Lower leg skin (tissue), 3 donors: Measurements from ENCODE around the gene RUFY3.
"Not testable (repeated sequence)": the region's sequence is repeated elsewhere in the genome, so short reads cannot be mapped to it uniquely, and the experiment has no call there.

ENCODE experiments used
- POLR2A ChIP-seq, 2 donors: fragments of 450-650 bp; IDR thresholded peaks; one replicate each; pipeline ENCODE4 v1.6.1; 2016 to 2017; ENCODE audit warnings: antibody characterized with exemption in 2 of 2, mild to moderate bottlenecking in 1 of 2, moderate library complexity in 1 of 2
- TF ChIP-seq, protein P1 (sequence below), 3 donors: fragments of 450-650 bp; IDR thresholded peaks; one replicate each; pipeline ENCODE4 v1.5.1; 2016; ENCODE audit warnings: antibody characterized with exemption in 3 of 3, mild to moderate bottlenecking in 3 of 3, moderate library complexity in 2 of 3

DNA sequence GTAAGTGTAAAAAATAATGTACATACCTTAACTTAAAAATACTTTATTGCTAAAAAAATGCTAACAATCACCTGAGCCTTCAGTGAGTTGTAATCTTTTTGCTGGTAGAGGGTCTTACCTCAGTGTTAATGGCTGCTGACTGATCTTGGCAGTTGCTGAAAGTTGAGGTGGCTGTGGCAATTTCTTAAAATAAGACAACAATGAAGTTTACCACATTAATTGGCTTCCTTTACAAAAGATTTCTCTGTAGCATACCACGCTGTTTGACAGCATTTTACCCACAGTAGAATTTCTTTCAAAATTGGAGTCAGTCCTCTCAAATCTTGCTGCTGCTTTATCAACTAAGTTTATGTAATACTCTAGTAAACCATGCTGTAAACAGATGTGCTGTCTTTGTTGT, 47.6 kb downstream of the RUFY3 start:
- not testable (repeated sequence) for TF ChIP-seq POLR2A (IDR thresholded peaks at IDR 0.05)
- TF ChIP-seq, protein P1, sequence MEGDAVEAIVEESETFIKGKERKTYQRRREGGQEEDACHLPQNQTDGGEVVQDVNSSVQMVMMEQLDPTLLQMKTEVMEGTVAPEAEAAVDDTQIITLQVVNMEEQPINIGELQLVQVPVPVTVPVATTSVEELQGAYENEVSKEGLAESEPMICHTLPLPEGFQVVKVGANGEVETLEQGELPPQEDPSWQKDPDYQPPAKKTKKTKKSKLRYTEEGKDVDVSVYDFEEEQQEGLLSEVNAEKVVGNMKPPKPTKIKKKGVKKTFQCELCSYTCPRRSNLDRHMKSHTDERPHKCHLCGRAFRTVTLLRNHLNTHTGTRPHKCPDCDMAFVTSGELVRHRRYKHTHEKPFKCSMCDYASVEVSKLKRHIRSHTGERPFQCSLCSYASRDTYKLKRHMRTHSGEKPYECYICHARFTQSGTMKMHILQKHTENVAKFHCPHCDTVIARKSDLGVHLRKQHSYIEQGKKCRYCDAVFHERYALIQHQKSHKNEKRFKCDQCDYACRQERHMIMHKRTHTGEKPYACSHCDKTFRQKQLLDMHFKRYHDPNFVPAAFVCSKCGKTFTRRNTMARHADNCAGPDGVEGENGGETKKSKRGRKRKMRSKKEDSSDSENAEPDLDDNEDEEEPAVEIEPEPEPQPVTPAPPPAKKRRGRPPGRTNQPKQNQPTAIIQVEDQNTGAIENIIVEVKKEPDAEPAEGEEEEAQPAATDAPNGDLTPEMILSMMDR (IDR thresholded peaks at IDR 0.05): not testable (repeated sequence)
